HUDEP-2 (cell line): ENCODE data around the gene MAP7.

Source experiments
- DNase-seq, 76 experiments: peaks; one replicate each; lab custom pipeline; 2025; ENCODE audit not compliant: unreplicated experiment in 76 of 76; lab: John Stamatoyannopoulos, UW

MAP7 gene

DNA sequence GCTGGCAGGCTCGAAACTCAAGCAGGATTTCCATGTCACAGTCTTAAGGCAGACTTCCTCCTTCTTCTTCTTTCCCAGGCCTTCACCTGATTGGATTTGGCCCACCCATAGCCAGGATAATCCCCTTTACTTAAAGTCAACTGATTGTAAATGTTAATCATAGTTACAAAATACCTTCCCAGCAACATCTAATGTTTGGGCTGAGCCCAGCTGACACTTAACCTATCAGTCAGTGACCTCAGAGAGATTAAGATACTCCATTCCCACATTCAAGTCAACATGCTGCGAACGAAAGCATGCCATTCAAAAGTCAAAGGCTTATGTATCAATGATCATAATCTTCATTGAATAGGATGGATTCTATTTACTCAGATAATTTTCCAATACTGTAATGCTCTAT, 16.0 kb downstream of the MAP7 start:
- DNase-seq = no peak

DNA sequence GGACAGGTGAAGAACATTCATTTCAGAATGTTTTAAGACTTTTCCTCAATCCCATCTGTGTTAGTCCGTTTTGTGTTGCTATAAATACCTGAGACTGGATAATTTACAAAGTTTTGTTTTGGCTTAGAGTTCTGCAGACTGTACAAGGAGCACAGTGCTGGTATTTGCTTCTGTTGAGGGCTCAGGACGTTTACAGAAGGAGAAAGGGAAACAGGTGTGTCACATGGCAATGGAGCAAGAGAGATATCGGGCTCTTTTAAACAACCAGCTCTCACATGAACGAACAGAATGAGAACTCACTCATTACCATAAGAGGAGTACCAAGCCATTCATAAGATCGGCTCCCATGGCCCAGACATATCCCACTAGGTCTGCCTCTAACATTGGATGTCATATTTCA, 16.7 kb downstream of the MAP7 start:
- no peak for DNase-seq

DNA sequence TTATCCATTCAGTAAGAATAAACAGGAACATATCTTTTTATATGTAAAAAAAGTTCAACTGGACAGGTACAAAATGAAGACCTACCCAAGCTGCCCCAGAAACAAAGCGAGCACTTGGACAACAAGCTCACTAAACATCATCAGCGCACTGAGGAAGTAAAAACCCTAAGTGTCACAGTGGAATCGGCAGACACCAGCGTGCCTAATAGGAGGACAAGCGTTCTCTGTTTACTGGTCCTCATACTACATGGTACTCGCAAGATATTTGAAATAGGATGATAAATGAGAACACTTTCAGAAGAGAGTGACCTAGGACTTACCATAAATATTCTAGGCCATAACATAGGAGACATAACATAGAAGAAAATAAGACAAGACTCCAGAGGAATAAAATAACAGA, 18.2 kb downstream of the MAP7 start:
- DNase-seq = no peak

DNA sequence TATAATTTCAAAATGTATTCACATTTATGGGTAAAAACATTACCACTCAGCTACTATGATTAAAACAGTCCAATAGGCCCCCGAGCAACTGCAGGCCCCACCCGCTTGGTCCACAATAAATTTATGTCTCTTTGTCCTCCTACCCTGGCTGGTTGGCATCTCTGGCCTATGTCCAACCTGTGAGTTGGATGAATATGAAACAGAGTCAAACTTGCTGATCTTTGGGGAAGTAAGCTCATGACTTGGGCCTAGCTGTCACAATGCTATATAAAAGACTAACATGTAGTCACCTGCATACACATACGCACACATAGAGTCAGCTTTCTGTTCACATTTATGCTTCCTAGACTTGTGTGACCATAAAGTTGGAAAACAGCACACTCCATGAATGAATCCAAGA, 20.5 kb downstream of the MAP7 start:
- no peak for DNase-seq

DNA sequence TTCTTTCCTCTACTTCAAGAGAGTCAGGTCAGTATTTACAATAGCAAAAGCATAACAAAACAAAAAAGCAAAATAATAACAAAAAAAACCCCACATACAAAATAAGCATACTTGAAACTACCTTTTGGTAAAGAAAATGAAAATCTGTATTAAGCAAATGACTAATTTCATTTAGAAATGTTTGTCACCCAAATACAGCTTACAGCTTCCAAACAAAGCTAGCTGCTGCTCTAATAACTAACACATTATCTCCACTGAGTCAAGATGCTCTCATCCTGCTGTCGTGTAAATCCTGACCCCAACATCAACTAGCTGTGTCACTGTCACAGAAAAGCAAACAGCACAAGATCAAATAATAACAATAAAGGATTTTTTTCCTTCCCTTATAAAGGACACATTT, 21.7 kb downstream of the MAP7 start:
- no peak for DNase-seq

DNA sequence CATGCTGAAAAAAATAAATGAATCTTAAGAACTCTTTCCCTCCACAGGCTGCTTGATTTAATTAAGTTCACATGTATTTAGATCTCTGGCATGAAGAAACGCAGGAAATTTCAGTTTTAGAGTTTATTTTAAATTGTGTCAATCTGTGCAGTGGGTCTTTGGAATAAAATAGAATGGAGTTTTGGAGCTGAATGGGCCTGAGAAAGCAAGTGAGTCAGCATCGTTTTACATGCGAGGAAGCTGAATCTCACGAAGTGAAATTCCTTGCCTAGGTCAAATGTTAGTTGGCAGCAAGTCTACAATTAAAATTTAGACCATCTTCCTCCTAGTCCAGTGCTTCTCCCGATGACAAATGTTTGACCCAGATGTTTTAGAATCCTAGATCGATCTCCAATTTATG, 22.4 kb downstream of the MAP7 start:
- no peak for DNase-seq

DNA sequence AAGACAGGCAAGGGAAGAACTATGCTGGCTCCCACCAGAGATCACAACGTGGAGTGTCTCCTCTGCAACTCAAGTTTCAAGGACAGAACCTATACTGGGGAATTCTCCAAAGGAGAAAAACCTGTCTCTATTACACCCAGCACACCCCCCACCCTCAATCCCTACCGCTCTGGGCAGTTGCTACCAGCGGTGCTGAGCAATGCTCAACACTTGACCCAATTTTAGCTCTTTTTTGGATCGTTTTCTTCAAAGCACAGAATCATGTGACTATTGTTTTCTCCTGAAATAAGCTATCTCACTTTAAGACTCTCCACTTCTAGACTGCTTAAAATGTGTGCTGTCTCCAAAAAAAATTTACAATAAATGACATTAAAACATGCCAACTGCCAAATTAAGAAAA, 23.3 kb downstream of the MAP7 start:
- no peak for DNase-seq

DNA sequence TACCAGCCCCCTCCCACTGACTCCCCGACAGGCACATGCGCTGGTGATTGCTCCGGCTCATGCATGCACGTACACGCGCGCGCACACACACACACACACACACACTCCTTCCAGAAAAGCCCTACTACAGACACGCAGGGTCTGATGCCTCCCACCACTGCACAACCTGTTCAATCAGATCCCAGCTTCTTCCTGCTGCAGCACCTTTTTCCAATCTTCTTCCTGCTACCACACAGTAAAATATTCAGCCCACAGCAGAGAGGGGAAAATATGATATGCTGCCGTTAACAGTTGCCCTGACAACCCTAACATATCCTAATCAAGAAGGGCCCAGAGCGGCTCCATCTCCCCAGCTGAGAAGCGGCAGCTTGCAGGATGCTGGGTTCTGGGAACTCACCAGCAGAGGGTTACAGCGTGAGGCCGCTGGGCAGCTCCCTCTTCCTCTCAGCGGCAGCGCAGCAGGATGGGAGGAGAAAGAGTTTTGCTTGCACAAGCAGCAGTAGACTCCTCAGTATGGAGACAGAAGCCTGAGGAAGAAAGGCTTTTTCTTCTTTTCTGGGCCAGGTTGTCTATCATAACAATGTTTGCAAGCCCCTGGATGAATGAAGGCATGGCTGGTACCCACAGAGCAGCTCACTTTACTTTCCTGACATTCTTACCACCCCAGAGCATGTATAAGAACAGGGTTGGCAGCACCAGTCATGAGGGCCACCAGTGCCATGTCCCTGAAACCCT, 23.9 kb downstream of the MAP7 start:
- DNase-seq = no peak

DNA sequence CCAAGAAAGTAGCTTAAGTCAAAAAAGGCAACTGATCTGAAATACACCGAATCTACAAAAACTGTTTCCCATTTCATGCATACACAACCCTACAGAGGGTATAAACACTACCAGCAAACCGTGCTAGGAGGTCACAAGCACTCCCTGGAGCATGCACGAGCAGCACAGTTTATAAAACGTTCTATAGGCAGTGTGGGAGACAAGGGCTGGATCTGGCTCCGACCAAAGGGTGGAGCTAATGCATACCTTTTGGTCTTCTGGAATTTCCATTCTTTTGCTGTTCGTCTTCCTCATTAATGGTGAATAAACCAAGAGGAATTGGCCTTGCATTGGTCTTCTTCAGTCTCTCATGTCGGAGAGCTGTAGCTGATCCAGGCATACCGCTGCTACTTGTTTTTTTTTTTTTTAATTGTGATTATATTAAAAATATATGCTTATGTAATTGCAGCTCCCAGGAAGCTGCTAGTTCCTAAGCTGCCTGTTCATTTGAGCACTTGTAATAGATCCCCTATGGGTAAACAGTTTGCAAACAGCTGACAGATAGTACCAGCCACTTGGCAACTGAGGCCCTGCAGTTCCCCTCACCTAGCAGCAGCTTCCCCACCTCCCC, 24.5 kb downstream of the MAP7 start:
- no peak for DNase-seq

DNA sequence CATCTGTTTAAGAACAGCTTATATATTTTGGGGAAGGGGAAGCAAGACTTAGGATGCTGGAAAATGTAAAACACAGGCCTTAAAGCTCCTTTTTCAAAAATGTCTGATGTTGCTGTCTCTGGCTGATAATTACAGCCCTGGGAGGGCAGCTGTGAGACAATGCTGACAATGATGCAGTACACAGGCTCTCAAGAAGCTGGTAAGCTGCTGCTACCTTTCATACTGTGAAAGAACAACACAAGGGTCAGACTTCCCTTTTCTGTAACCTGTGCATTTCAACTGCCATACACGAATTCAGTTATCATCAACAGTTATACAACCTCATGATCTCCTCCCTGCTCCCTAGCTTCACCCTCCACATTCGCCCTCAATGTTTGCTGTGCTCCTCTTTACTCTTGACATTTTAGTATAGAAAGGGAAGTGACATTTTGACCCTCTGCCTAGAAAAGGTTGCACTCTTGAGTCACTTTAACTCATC, 25.2 kb downstream of the MAP7 start:
- no peak for DNase-seq

DNA sequence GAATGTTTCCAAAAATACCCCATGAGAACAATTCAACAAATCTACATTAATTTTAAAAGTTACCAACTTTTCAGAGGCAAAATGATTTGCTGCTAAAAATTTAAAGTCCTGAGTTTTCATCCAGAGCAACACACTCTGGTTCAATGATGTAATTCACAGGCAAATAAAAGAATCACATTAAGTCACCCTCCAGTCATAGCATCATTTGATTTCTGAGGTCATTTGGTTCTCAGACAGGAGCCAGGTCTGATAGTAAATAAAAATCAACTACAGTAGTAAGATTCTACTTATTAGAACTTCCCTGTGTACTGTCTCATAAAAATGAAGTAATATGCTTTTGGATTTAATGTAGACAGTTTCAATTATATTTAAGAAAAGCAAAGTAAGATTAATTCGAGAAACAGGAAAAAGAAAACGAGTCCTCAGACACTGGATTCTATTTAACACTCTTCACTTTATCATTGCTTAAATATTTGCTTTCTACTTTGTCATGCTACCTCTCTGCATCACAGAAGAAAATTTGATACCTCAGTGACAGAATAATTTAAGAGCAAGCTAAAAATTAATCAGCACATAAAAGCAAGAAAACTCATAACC, 25.8 kb downstream of the MAP7 start:
- DNase-seq = no peak

DNA sequence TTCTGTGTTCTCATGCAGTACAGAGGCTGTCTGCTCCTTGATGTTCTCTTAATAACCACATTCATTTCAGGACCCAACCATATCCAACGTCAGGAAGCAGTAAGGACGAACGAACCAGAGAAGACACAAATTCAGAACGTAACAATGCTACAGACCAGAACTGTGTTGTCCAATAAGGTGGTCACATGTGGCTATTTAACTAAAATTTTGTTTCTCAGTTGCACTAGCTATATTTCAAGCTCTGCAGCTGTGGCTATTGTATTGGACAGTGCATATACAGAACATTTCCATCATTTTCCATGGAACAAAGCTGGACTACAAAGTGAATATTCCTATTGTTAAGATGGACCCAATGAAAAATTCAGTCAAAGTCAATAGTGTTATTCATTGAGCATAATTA, 27.0 kb downstream of the MAP7 start:
- DNase-seq = no peak

DNA sequence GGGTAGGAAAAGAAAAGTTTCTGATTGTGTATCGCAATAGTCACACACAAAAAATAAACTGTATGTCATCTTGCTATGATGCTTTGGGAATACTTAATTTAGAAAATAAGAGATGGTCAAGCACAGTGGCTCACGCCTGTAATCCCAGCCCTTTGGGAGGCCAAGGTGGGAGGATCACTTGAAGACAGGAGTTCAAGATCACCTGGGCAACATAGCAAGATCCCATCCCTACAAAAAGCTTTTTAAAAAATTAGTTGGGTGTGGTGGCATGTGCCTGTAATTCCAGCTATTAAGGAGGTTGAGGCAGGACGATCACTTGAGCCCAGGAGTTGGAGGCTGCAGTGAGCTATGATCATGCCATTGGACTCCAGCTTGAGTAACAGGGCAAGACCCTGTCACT, 27.6 kb downstream of the MAP7 start:
- no peak for DNase-seq

DNA sequence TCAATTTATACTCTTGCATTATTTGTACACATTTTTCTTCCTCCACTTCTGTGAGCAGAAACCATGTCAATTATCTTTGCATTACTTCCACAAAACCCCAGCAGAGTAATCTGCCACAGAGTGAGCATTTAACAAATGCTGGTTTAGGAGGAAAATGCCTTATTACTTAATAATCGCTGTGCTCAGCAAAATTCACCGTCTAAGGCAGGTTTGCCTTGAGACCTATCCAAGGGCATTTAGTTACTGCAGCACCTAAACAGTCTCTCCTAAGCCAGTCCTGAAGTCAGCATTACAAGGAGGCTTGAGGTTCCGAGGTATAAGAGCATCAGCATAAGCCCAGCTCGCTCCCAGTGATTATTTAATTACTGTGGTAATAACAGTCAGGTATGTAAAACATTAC, 28.3 kb downstream of the MAP7 start:
- no peak for DNase-seq

DNA sequence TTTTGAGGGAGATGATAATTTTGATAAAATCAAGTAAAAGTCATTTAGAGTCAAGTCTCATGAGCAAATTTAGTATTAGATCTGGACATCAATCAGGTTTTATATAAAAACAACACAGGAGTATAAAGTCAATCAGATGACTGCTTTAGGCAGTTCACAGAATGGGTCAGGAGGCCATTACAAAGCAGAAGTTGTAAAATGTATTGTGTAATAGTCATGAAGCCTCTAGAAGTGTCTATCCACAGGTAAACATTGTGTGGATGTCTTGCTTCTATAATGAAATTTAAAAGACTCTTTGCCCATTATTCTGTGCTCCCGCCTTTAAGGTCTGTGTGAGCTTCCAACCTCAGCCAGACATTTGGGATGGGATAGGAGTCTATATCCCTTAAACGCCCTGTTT, 28.8 kb downstream of the MAP7 start:
- DNase-seq = peak in 1 of 76 experiments; percentile 2

DNA sequence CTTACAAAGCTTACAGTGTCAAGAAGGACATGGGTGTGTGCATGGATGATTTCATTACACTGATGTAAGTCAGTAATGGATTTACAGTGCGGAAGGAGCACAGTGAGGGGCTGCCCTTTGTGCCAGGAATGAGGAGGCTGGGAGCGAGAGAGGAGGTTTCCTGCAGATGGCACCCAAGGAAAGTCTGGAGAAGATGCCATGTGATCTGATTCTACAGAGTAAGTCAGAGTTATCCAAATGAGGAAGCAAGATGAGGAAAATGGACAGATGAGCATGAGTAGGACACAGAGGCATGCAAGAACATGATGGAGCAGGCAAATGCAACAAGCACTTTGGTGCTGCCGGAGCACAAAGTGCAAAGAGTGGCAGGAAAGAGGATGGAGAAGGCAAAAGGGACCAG, 29.7 kb downstream of the MAP7 start:
- no peak for DNase-seq

DNA sequence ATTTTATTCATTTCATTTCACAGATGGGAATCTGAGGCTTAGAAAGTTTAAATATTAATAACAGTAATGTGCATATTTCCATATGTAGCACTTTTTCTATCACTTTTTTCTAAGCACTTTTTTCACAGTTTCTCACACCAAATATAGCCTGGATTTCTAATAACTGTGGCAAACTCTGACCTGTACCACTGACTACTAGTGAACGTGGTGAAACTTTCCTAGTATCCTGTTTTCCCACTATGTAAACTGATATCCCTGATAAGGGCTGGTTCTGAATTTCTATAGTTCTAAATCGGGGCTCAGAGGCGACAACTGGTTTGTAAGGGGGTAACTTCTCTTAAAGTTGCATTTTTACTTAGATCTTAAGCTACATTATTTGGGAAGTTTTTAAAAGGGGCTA, 32.6 kb downstream of the MAP7 start:
- DNase-seq = no peak

DNA sequence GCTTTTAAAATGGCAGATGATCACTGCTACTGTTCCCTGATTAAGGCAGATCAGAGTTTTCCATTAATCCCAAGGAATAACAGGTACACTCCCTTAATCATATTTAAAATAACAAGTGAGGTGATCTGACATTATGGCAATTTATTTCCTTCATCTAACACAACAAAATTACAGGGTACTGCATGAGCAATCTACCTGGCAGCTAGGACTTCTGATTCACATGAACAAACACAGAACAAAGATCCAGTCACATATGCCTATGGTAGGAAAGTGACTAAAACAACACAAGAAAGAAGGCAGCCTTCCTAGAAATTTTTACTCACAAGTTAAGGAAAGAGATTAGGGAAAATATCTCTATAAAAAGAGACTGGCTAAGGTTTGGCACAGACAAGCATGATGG, 33.2 kb downstream of the MAP7 start:
- no peak for DNase-seq

DNA sequence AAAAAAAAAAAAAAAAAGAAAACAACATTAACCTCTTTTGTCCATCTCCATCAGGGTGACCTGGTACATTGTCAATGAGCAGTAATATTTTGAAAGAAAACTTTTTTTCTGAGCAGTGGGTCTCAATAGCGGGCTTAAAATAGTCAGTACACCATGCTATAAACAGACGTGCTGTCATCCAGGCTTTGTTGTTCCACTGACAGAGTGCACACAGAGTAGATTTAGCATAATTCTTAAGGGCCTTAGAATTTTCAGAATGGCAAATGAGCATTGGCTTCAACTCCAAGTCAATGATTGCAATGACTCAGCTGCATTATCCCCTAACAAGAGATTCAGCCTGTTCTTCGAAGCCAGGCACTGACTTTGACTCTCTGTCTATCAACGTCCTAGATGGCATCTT, 35.6 kb downstream of the MAP7 start:
- peak in 1 of 76 experiments; percentile 3 for DNase-seq

DNA sequence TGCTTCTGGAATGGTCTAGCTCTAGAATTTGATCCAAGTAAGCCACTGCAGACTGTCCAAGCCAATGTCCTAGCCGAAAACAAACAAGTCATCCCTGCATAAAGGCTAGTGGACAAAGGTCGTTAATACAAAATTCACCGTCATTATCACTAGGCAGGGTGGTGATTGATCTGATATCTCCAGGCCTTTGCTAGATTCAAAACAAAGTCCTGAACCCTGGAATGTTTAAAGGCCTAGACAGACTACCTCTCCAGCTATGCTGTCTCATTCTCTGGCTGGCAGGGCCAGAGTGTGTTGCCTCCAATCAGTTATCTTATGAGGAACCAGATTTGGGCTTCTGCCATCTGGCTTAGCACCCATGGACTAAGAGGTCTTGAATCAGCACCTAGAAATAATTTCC, 38.3 kb downstream of the MAP7 start:
- DNase-seq = no peak

DNA sequence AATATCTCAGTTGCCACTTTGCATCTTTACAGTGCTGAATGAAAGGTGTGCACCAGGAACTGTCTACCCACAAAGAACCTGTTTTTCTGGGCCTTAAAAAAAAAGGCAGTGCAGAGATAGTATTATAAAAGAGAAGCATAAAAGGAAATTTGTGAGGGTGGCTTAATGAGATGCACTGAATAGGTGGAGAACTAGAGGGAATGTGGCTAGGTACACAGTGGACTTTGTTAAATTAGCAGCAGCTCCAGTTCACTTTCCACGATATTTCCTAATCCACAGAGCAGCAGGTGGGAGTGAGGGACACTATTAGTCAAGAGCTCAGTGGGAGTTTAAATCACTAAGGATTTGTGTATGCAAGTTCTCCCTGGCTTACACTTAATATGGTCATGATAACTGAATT, 38.8 kb downstream of the MAP7 start:
- no peak for DNase-seq

DNA sequence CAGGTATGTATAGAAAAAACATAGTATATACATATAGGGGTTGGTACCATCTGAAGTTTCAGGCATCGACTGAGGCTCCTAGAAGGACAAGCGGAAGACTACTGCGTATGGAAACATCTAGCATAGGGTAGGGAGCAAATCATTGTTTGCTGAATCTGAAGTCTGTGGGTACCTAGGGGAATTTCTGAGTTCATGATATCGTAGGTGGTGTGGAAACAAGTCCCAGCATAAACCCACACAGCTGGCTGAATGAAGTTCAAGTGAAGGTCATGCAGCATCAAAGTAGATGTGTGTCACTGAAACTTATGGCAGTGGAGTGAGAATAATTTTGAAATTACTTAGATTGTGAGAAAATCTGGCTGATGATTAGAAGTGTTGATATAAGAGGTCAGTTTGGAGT, 39.4 kb downstream of the MAP7 start:
- DNase-seq = no peak
